HG02678 (cell line): ENCODE measurements around the gene AFF3.
"Not testable (repeated sequence)": the region's sequence is repeated elsewhere in the genome, so short reads cannot be mapped to it uniquely, and the experiment has no call there.

Experiments used
- ATAC-seq: cut with Tn5 transposase; IDR thresholded peaks from one replicate; pipeline ENCODE4 v1.9.1; 2021; ENCODE audit warnings: mild to moderate bottlenecking, moderate library complexity; ENCODE audit not compliant: unreplicated experiment

Gene AFF3

DNA sequence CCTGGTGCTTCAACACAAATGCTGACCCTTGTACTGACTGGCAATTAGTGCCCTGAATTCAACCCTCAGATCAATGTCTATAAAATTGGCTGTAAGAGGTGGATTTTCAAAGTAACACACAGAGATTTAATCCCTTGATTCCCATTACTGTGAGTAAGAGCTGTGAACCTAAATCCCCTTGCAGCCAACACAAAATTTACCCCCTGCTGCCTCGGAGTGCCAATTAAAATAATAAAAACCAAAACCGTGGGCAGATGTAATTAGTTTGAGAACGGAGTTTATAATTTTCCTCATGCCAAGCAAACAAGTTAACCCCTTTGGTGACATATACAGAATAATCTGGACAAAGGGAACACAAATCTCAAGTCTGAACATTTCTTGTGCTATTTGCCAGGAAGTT, 596.8 kb downstream of the AFF3 start:
- ATAC-seq = no peak

- ATAC-seq = no peak
Observed at GRCh38 chr2:99545066-99545465, 597.3 kb downstream of the AFF3 start.

DNA sequence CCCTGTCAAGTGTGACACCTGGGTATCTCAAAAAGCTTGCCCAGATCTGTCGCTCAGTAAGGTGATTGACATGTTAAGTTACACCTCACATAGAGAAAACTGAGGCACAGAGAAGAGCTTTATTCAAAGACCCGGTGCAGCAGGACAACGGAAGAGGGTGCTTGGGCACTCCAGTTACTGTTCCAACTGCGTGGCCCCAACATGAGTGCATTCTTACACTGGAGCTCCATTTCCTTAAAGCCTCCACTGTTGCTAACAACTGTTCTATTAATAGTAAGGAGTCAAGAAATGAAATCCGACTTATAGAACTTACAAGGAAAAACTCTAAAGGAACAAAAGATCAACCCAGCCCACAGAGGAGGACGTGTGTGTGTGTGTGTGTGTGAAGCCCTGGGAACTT, 597.8 kb downstream of the AFF3 start:
- ATAC-seq = no peak

- no peak for ATAC-seq
Observed at GRCh38 chr2:99543247-99543646, 599.1 kb downstream of the AFF3 start.

GRCh38 chr2:99537910-99538485, 604.4 kb downstream of the AFF3 start:
- ATAC-seq = no peak

DNA sequence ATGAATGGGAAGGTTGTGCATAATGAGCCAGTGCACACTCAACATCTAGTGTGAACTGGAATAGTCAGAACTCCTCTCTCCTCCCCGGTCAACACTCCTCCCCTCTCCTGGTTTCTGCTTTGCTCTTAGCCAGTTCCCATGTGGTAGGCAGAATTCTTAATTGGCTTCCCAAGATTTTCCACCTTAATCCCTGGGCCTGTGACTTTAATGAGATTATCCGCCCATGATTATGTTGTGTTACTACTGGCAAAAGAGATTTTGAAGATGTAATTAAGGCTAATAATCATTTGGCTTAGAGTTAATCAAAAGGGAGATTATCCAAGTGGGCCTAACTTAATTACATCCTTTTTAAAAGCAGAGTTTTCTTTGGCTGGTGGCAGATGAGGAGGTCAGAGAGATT, 618.3 kb downstream of the AFF3 start:
- no peak for ATAC-seq

- no peak for ATAC-seq
Observed at GRCh38 chr2:99522157-99522556, 620.2 kb downstream of the AFF3 start.

DNA sequence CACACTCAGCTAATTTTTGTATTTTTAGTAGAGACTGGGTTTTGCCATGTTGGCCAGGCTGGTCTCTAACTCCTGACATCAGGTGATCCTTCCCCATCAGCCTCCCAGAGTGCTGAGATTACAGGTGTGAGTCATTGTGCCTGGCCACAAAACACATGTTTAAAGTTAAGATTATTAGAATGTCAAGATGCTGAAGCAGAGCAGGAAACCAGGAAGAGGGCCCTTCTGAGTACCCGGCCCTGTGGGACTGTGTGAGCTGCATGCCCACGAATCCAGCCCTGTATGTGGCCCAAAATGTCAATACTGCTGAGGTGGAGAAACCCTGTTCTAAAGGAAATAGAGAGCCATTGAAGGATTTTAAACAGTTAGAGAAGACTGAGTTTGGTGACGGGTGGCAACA, 621.6 kb downstream of the AFF3 start:
- no peak for ATAC-seq

DNA sequence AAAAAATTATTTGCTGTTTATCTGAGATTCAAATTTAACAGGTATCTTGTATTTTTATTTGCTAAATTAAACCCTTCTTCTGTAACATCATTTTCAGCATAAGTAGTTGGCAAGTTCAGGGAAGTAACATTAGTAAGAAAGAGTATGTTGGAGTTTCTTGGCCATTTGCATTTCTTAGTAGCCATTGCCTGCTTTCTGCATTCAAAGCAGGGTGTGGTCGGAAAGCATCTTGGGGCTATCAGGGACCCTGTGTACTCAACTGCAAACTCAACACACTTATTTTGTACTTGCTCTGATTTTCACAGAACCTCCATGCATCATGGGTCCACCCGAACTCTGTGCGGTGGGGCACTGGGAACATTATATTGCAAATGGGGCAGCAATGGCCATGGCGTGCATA, 622.2 kb downstream of the AFF3 start:
- ATAC-seq = no peak

- no peak for ATAC-seq
Observed at GRCh38 chr2:99514357-99514756, 628.0 kb downstream of the AFF3 start.

GRCh38 chr2:99512181-99512591, 630.2 kb downstream of the AFF3 start:
- no peak for ATAC-seq

- ATAC-seq = no peak
Observed at GRCh38 chr2:99509387-99509786, 633.0 kb downstream of the AFF3 start.

DNA sequence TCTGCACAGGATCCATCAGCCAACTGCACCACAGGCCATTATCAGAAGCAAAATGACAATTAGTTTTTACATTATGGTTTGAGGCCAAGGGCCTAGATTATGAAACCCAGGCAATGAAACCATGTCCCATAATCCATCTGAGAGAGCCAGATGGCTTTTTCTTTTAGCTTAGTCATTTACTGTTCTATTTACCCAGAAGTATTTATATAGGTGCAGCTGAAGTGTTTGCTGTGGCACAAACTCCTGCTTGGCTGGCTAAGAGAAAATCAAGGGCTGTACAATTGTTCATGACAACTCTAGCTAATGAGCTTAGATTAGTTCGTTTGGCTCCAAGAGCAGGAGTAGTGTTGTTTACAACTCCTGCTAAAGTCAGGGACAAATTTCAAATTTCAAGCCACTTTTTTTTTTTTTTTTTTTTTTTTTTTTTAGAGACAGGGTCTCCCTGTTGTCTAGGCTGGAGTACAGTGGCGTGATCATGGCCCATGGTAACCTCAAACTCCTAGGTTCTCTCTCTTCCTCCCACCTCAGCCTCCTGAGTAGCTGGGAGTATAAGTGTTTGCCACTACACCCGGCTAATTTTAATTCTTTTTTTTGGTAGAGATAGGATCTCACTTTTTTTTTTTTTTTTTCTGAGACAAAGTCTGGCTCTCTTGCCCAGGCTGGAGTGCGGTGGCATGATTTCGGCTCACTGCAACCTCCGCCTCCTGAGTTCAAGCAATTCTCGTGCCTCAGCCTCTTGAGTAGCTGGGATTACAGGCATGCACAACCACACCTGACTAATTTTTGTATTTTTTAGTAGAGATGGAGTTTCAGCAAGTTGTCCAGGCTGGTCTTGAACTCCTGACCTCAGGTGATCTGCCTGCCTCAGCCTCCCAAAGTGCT, 634.2 kb downstream of the AFF3 start:
- ATAC-seq = no peak

- ATAC-seq = no peak
Observed at GRCh38 chr2:99504844-99505584, 637.4 kb downstream of the AFF3 start.

- ATAC-seq = not testable (repeated sequence)
Observed at GRCh38 chr2:99503662-99504416, 638.6 kb downstream of the AFF3 start.

GRCh38 chr2:99496021-99496420, 646.4 kb downstream of the AFF3 start:
- ATAC-seq = no peak
